B cell (primary cell): ENCODE data around the gene PTPRF. TPM values are rescaled to one million over a fixed set of nuclear protein-coding genes. Genes with fewer than 3 reads are reported as not detected.

Experiments used
- ATAC-seq: fragments of 200-7000 bp; cut with Tn5 transposase; one replicate; pipeline ENCODE4 v1.10.0; 2021; ENCODE audit warnings: low read depth, mild to moderate bottlenecking, moderate number of reproducible peaks, moderate library complexity
- CTCF ChIA-PET: fragments of 350-600 bp; sonication (Branson Sonifier 250); formaldehyde crosslinking; loops from one replicate; lab custom pipeline; 2021; ENCODE audit warnings: antibody characterized with exemption, inconsistent platforms; lab: Charles Lee
- POLR2A ChIA-PET: fragments of 350-600 bp; sonication (Branson Sonifier 250); formaldehyde crosslinking; loops from one replicate; lab custom pipeline; 2021; ENCODE audit warnings: antibody characterized with exemption; lab: Charles Lee
- DNase-seq: peaks from one replicate; pipeline ENCODE4 v3.0.0; 2013
- H2AFZ ChIP-seq: 2 replicates; pipeline ENCODE4 v1.6.1; 2012; ENCODE audit warnings: mild to moderate bottlenecking, low read depth, low read length; ENCODE audit not compliant: insufficient read depth, poor library complexity, severe bottlenecking
- H3K27ac ChIP-seq, 2 donors: 1 replicate in 1 of 2; 2 replicates in 1 of 2; pipeline ENCODE4 v1.5.1; 2012 to 2013; ENCODE audit warnings: low read length in 2 of 2, mild to moderate bottlenecking in 2 of 2, moderate library complexity in 1 of 2
- H3K27me3 ChIP-seq, 4 experiments: fragments of 200-600 bp in 1 of 4; sonication (generic) in 1 of 4; replicated peaks in 1 of 4; 1 replicate in 2 of 4; 2 replicates in 2 of 4; pipeline versions ENCODE4 v1.6.1 to v1.7.0; 2013 to 2016; ENCODE audit warnings: low read length in 3 of 4, mild to moderate bottlenecking in 2 of 4, mixed read lengths in 1 of 4, moderate library complexity in 1 of 4; ENCODE audit not compliant: insufficient read depth in 4 of 4, control insufficient read depth in 3 of 4; ENCODE audit errors: control extremely low read depth in 1 of 4
- H3K36me3 ChIP-seq, 2 experiments: replicated peaks in 1 of 2; 1 replicate in 1 of 2; 2 replicates in 1 of 2; pipeline versions ENCODE4 v1.6.1 to v1.7.1; 2013; ENCODE audit warnings: low read length in 1 of 2; ENCODE audit not compliant: insufficient read depth in 2 of 2, control insufficient read depth in 1 of 2; ENCODE audit errors: control extremely low read depth in 1 of 2, extremely low read depth in 1 of 2
- H3K4me1 ChIP-seq, 2 donors: fragments of 200-600 bp in 1 of 2; sonication (generic) in 1 of 2; 1 replicate in 1 of 2; 2 replicates in 1 of 2; pipeline versions ENCODE4 v1.5.1 to v1.6.1; 2013 to 2017; ENCODE audit warnings: low read length in 2 of 2; ENCODE audit not compliant: control insufficient read depth in 2 of 2, insufficient read depth in 2 of 2
- H3K4me2 ChIP-seq: replicated peaks from 2 replicates; pipeline ENCODE3; 2012; ENCODE audit warnings: mild to moderate bottlenecking, low read depth, low read length; ENCODE audit not compliant: poor library complexity, severe bottlenecking
- H3K4me3 ChIP-seq, 5 experiments: fragments of 200-600 bp in 1 of 5; sonication (generic) in 1 of 5; 1 replicate in 3 of 5; 2 replicates in 2 of 5; pipeline versions ENCODE4 v1.5.1 to v1.7.0; 2011 to 2016; ENCODE audit warnings: low read length in 4 of 5, mild to moderate bottlenecking in 4 of 5, low read depth in 2 of 5, control low read depth in 1 of 5, moderate library complexity in 1 of 5; ENCODE audit not compliant: insufficient read depth in 1 of 5; ENCODE audit errors: control extremely low read depth in 1 of 5, extremely low read depth in 1 of 5
- H3K79me2 ChIP-seq: fragments of 200-600 bp; sonication (generic); one replicate; pipeline ENCODE4 v1.6.0; 2016; ENCODE audit warnings: low read length; ENCODE audit not compliant: control insufficient read depth, insufficient read depth
- H3K9ac ChIP-seq: fragments of 200-600 bp; sonication (generic); 2 replicates; pipeline ENCODE4 v1.6.1; 2017; ENCODE audit warnings: mild to moderate bottlenecking, low read length, moderate library complexity
- H3K9me3 ChIP-seq, 3 donors: one replicate each; pipeline versions ENCODE4 v1.6.1 to v1.7.1; 2013; ENCODE audit warnings: low read length in 2 of 3; ENCODE audit not compliant: control insufficient read depth in 2 of 3, insufficient read depth in 1 of 3; ENCODE audit errors: control extremely low read depth in 1 of 3
- H4K20me1 ChIP-seq: 2 replicates; pipeline ENCODE4 v1.6.0; 2012; ENCODE audit warnings: mild to moderate bottlenecking, low read length; ENCODE audit not compliant: insufficient read depth, control insufficient read depth, poor library complexity, severe bottlenecking
- H3K27ac Mint-ChIP-seq: one replicate; pipeline ENCODE4 v1.8.0; 2021; ENCODE audit warnings: mixed read lengths
- H3K27me3 Mint-ChIP-seq: one replicate; pipeline ENCODE4 v1.8.0; 2021; ENCODE audit warnings: mixed read lengths
- H3K4me1 Mint-ChIP-seq: one replicate; pipeline ENCODE4 v1.8.0; 2021; ENCODE audit warnings: mixed read lengths
- H3K4me3 Mint-ChIP-seq: one replicate; pipeline ENCODE4 v1.8.0; 2021; ENCODE audit warnings: mixed read lengths
- H3K9me3 Mint-ChIP-seq: one replicate; pipeline ENCODE4 v1.8.0; 2022; ENCODE audit warnings: mixed read lengths; ENCODE audit not compliant: insufficient read depth
- CTCF ChIP-seq: fragments of 200-600 bp; IDR thresholded peaks from one replicate; pipeline ENCODE4 v1.8.0; 2022; ENCODE audit warnings: antibody characterized with exemption, mild to moderate bottlenecking
- EZH2 ChIP-seq: IDR thresholded peaks from 2 replicates; pipeline ENCODE4 v1.6.1; 2012; ENCODE audit warnings: borderline replicate concordance, low read depth, mild to moderate bottlenecking, moderate library complexity, low read length; ENCODE audit not compliant: insufficient read depth, poor library complexity, severe bottlenecking
- WGBS: methylation state at CpG from one replicate; pipeline ENCODE4 v1.1.5; 2013; ENCODE audit warnings: missing lambda C conversion rate; ENCODE audit not compliant: insufficient coverage; 5-methylcytosine and 5-hydroxymethylcytosine counted together
- intact Hi-C: fragments of 100-400 bp; cut with micrococcal nuclease; formaldehyde crosslinking; loops from one replicate; pipeline ENCODE4 v1.10.0; 2022
- polyA plus RNA-seq: library from polyadenylated mRNA; depleted of rRNA; stranded (reverse); fragments of >200 nt; gene quantifications from 2 replicates; pipeline ENCODE4 v1.2.3, GENCODE V29; 2012
- total RNA-seq, 2 donors: library from RNA; stranded (reverse); fragments of 120-200 nt in 1 of 2; gene quantifications; 1 replicate in 1 of 2; 2 replicates in 1 of 2; pipeline versions ENCODE4 v1.2.3 to v1.2.4, GENCODE V29; 2013 to 2022

Gene PTPRF
- total and polyA plus RNA-seq, 2 donors (not counting 1 experiment from before 2014, with no cell fraction given): 0.07 to 0.13 TPM

- no peaks in the 10 kb centered on the region for H3K27me3 Mint-ChIP-seq
- CTCF ChIA-PET: no interaction called here
These were observed 41.9 kb downstream of the PTPRF start for GRCh38 chr1:43572538-43572937.

More at GRCh38 chr1:43572538-43572937, 41.9 kb downstream of the PTPRF start:
- DNase-seq (no peak), ATAC-seq (no peak)
- H3K27me3 ChIP-seq: no peaks in the 10 kb centered on the region
- no peak overlapping the region for H3K4me2 ChIP-seq
- H3K4me3 ChIP-seq: no peak overlapping the region
- H3K79me2 ChIP-seq: no peaks in the 10 kb centered on the region
- TF ChIP-seq EZH2: no peak
- no peak for TF ChIP-seq CTCF
- Mint-ChIP-seq H3K4me3 (no peak overlapping the region), H3K27ac (no peak overlapping the region), H3K4me1 (no peaks in the 10 kb centered on the region), H3K9me3 (no peaks in the 10 kb centered on the region)
- intact Hi-C loops: no loop called here
- WGBS: 95% methylated on average over 7 of the region's 9 CpGs
- H3K4me1 ChIP-seq: peaks cover 0 to 7% of the 10 kb centered on the region in 2 donors
- no peak overlapping the region for H2AFZ ChIP-seq
- H3K27ac ChIP-seq: no peak overlapping the region
- POLR2A ChIA-PET: no interaction called here
- H3K9ac ChIP-seq: no peak overlapping the region
- H3K36me3 ChIP-seq: no peaks in the 10 kb centered on the region
- H4K20me1 ChIP-seq: no peaks in the 10 kb centered on the region
- H3K9me3 ChIP-seq: no peaks in the 10 kb centered on the region
